ENCODE measurements around the gene VANGL2.
"Not testable (repeated sequence)": the region's sequence is repeated elsewhere in the genome, so short reads cannot be mapped to it uniquely, and the experiment has no call there.

The VANGL2 gene

GRCh38 chr1:160369087-160369486 is 31.3 kb upstream of the VANGL2 start:
- FAIRE-seq, result no peak
- DNase-seq (ENCODE audit: insufficient read length, low spot score), result no peak

- DNase-seq (ENCODE audit: insufficient read length, low spot score) (no peak), FAIRE-seq (no peak)
These were observed 29.6 kb upstream of the VANGL2 start for GRCh38 chr1:160370561-160371345.

- DNase-seq (ENCODE audit: insufficient read length, low spot score), result no peak
- no peak for FAIRE-seq
These were observed 29.1 kb upstream of the VANGL2 start for GRCh38 chr1:160371346-160371631.

GRCh38 chr1:160371756-160372155 is 28.6 kb upstream of the VANGL2 start:
- no peak for DNase-seq (ENCODE audit: insufficient read length, low spot score)
- no peak for FAIRE-seq

GRCh38 chr1:160373696-160374095 is 26.7 kb upstream of the VANGL2 start:
- FAIRE-seq (no peak), DNase-seq (ENCODE audit: insufficient read length, low spot score) (no peak)

- DNase-seq (ENCODE audit: insufficient read length, low spot score), result no peak
- FAIRE-seq, result no peak
These were observed 25.9 kb upstream of the VANGL2 start for GRCh38 chr1:160374306-160375110.

- FAIRE-seq, result peak; percentile 92
- peak; percentile 39 for DNase-seq (ENCODE audit: insufficient read length, low spot score)
These were observed 24.4 kb upstream of the VANGL2 start for GRCh38 chr1:160375788-160376524.

GRCh38 chr1:160376525-160377131 is 23.7 kb upstream of the VANGL2 start:
- no peak for FAIRE-seq

GRCh38 chr1:160377585-160378206 is 22.7 kb upstream of the VANGL2 start:
- no peak for DNase-seq (ENCODE audit: insufficient read length, low spot score)
- no peak for FAIRE-seq

More at GRCh38 chr1:160376525-160377131, 23.7 kb upstream of the VANGL2 start:
- DNase-seq (ENCODE audit: insufficient read length, low spot score), result peak; percentile 67

- not testable (repeated sequence) for FAIRE-seq; DNase-seq (ENCODE audit: insufficient read length, low spot score)
These were observed 15.6 kb upstream of the VANGL2 start for GRCh38 chr1:160384812-160385211.

- FAIRE-seq; DNase-seq (ENCODE audit: insufficient read length, low spot score): not testable (repeated sequence)
These were observed 12.0 kb upstream of the VANGL2 start for GRCh38 chr1:160388406-160388805.

GRCh38 chr1:160394673-160395072 is 5.7 kb upstream of the VANGL2 start:
- FAIRE-seq, result no peak
- no peak for DNase-seq (ENCODE audit: insufficient read length, low spot score)

GRCh38 chr1:160397651-160398050 is 2.7 kb upstream of the VANGL2 start:
- DNase-seq (ENCODE audit: insufficient read length, low spot score) (no peak), FAIRE-seq (no peak)

GRCh38 chr1:160398823-160399222 is 1.5 kb upstream of the VANGL2 start:
- FAIRE-seq (no peak), DNase-seq (ENCODE audit: insufficient read length, low spot score) (no peak)

GRCh38 chr1:160399544-160400222 is 681 bp upstream of the VANGL2 start:
- FAIRE-seq, result no peak
- DNase-seq (ENCODE audit: insufficient read length, low spot score), result no peak

GRCh38 chr1:160400646-160401486 is 502 bp downstream of the VANGL2 start:
- FAIRE-seq, result no peak
- no peak for DNase-seq (ENCODE audit: insufficient read length, low spot score)

GRCh38 chr1:160401487-160401805 is 1.1 kb downstream of the VANGL2 start:
- DNase-seq (ENCODE audit: insufficient read length, low spot score), result no peak
- no peak for FAIRE-seq

- DNase-seq (ENCODE audit: insufficient read length, low spot score) (no peak), FAIRE-seq (no peak)
These were observed 1.8 kb downstream of the VANGL2 start for GRCh38 chr1:160402001-160402795.
